ENCODE results near the gene ZNF718.
"Not testable (repeated sequence)": the region's sequence is repeated elsewhere in the genome, so short reads cannot be mapped to it uniquely, and the experiment has no call there.

The ZNF718 gene

GRCh38 chr4:205097-205756, 80.9 kb downstream of the ZNF718 start:
- Histone ChIP-seq H3K4me3 (ENCODE audit: severe bottlenecking) (no peak overlapping the region), H3K27me3 (ENCODE audit: insufficient read depth, poor library complexity, severe bottlenecking) (no peaks in the 10 kb centered on the region), H3K9me3 (ENCODE audit: severe bottlenecking) (peaks cover 10% of the 10 kb centered on the region), H3K36me3 (ENCODE audit: low read depth) (0 out of 2 replicates have a peak, but pooled peaks cover 4% of the 10 kb centered on the region), H3K4me1 (ENCODE audit: insufficient read depth, poor library complexity, severe bottlenecking) (no peaks in the 10 kb centered on the region), H3K27ac (ENCODE audit: poor library complexity, severe bottlenecking) (no peak overlapping the region)
- DNase-seq (ENCODE audit: low spot score), result no peak
- no peak for ATAC-seq (ENCODE audit: low read depth)
- no peak for TF ChIP-seq CTCF (IDR thresholded peaks at IDR 0.05; ENCODE audit: poor library complexity, severe bottlenecking)

- 0 out of 2 replicates have a peak, but pooled peaks cover under 1% of the 10 kb centered on the region for H3K36me3 ChIP-seq (ENCODE audit: low read depth)
Measured at GRCh38 chr4:206054-206453, 81.8 kb downstream of the ZNF718 start.

GRCh38 chr4:208416-209096, 84.3 kb downstream of the ZNF718 start:
- not testable (repeated sequence) for H3K4me3 ChIP-seq (ENCODE audit: severe bottlenecking); H3K36me3 ChIP-seq (ENCODE audit: low read depth); DNase-seq (ENCODE audit: low spot score); ATAC-seq (ENCODE audit: low read depth); H3K27ac ChIP-seq (ENCODE audit: poor library complexity, severe bottlenecking); H3K27me3 ChIP-seq (ENCODE audit: insufficient read depth, poor library complexity, severe bottlenecking); H3K4me1 ChIP-seq (ENCODE audit: insufficient read depth, poor library complexity, severe bottlenecking)
- H3K9me3 ChIP-seq (ENCODE audit: severe bottlenecking), result peaks cover 11% of the 10 kb centered on the region

More at GRCh38 chr4:206054-206453, 81.8 kb downstream of the ZNF718 start:
- no peaks in the 10 kb centered on the region for H3K4me1 ChIP-seq (ENCODE audit: insufficient read depth, poor library complexity, severe bottlenecking)
- peaks cover 10% of the 10 kb centered on the region for H3K9me3 ChIP-seq (ENCODE audit: severe bottlenecking)
- TF ChIP-seq CTCF (IDR thresholded peaks at IDR 0.05; ENCODE audit: poor library complexity, severe bottlenecking), result no peak
- no peak overlapping the region for H3K27ac ChIP-seq (ENCODE audit: poor library complexity, severe bottlenecking)
- ATAC-seq (ENCODE audit: low read depth) (no peak), DNase-seq (ENCODE audit: low spot score) (no peak)
- H3K27me3 ChIP-seq (ENCODE audit: insufficient read depth, poor library complexity, severe bottlenecking), result no peaks in the 10 kb centered on the region
- H3K4me3 ChIP-seq (ENCODE audit: severe bottlenecking), result no peak overlapping the region

GRCh38 chr4:211033-211511, 86.8 kb downstream of the ZNF718 start:
- Histone ChIP-seq H3K27me3 (ENCODE audit: insufficient read depth, poor library complexity, severe bottlenecking) (no peaks in the 10 kb centered on the region), H3K9me3 (ENCODE audit: severe bottlenecking) (peaks cover 15% of the 10 kb centered on the region), H3K4me1 (ENCODE audit: insufficient read depth, poor library complexity, severe bottlenecking) (peaks cover 7% of the 10 kb centered on the region), H3K27ac (ENCODE audit: poor library complexity, severe bottlenecking) (no peak overlapping the region), H3K4me3 (ENCODE audit: severe bottlenecking) (no peak overlapping the region), H3K36me3 (ENCODE audit: low read depth) (peaks cover 13% of the 10 kb centered on the region)
- DNase-seq (ENCODE audit: low spot score), result no peak
- ATAC-seq (ENCODE audit: low read depth), result no peak
- no peak for TF ChIP-seq CTCF (IDR thresholded peaks at IDR 0.05; ENCODE audit: poor library complexity, severe bottlenecking)

- Histone ChIP-seq H3K4me3 (ENCODE audit: severe bottlenecking) (peak overlapping the region; percentile 46), H3K4me1 (ENCODE audit: insufficient read depth, poor library complexity, severe bottlenecking) (peaks cover 7% of the 10 kb centered on the region), H3K27me3 (ENCODE audit: insufficient read depth, poor library complexity, severe bottlenecking) (no peaks in the 10 kb centered on the region), H3K27ac (ENCODE audit: poor library complexity, severe bottlenecking) (peak overlapping the region; percentile 20), H3K36me3 (ENCODE audit: low read depth) (peaks cover 13% of the 10 kb centered on the region), H3K9me3 (ENCODE audit: severe bottlenecking) (peaks cover 15% of the 10 kb centered on the region)
- peak; percentile 98 for ATAC-seq (ENCODE audit: low read depth)
- peak; percentile 80 for DNase-seq (ENCODE audit: low spot score)
- TF ChIP-seq CTCF (IDR thresholded peaks at IDR 0.05; ENCODE audit: poor library complexity, severe bottlenecking), result no peak
Measured at GRCh38 chr4:212438-213188, 88.3 kb downstream of the ZNF718 start.

GRCh38 chr4:213189-213535, 88.9 kb downstream of the ZNF718 start:
- peak overlapping the region; percentile 46 for H3K4me3 ChIP-seq (ENCODE audit: severe bottlenecking)
- H3K27ac ChIP-seq (ENCODE audit: poor library complexity, severe bottlenecking); ATAC-seq (ENCODE audit: low read depth); H3K27me3 ChIP-seq (ENCODE audit: insufficient read depth, poor library complexity, severe bottlenecking); DNase-seq (ENCODE audit: low spot score); H3K4me1 ChIP-seq (ENCODE audit: insufficient read depth, poor library complexity, severe bottlenecking): not testable (repeated sequence)
- peaks cover 15% of the 10 kb centered on the region for H3K9me3 ChIP-seq (ENCODE audit: severe bottlenecking)
- H3K36me3 ChIP-seq (ENCODE audit: low read depth), result peaks cover 13% of the 10 kb centered on the region

Measured in RWPE2 (cell line).